Adrenal gland (tissue), 19 donors: ENCODE data around the gene E2F6. TPM values are rescaled to one million over a fixed set of nuclear protein-coding genes. Genes with fewer than 3 reads are reported as not detected.

Source experiments
- DNase-seq, 7 donors: peaks; one replicate each; pipeline ENCODE4 v3.0.0-alpha.2; 2019 to 2020
- H3K27ac ChIP-seq, 5 donors: fragments of 200-600 bp; sonication (generic) in 4 of 5; 1 replicate in 3 of 5; 2 replicates in 2 of 5; pipeline versions ENCODE4 v1.5.1 to v1.8.0; 2016 to 2020; ENCODE audit warnings: mild to moderate bottlenecking in 1 of 5
- H3K27me3 ChIP-seq: fragments of 200-600 bp; 2 replicates; pipeline ENCODE4 v1.8.0; 2021
- H3K36me3 ChIP-seq, 2 donors: fragments of 200-600 bp; replicated peaks in 1 of 2; 1 replicate in 1 of 2; 2 replicates in 1 of 2; pipeline versions ENCODE4 v1.5.1 to v1.8.0; 2018 to 2022
- H3K4me1 ChIP-seq, 2 donors: fragments of 200-600 bp; replicated peaks in 1 of 2; 1 replicate in 1 of 2; 2 replicates in 1 of 2; pipeline versions ENCODE4 v1.5.1 to v1.8.0; 2018 to 2021
- H3K4me3 ChIP-seq, 4 donors: fragments of 200-600 bp; sonication (generic) in 3 of 4; one replicate each; pipeline ENCODE4 v1.5.1; 2016 to 2018
- H3K9me3 ChIP-seq, 3 donors: fragments of 200-600 bp; sonication (generic) in 1 of 3; replicated peaks in 1 of 3; 1 replicate in 2 of 3; 2 replicates in 1 of 3; pipeline versions ENCODE4 v1.5.1 to v1.8.0; 2016 to 2021
- CTCF ChIP-seq, 6 experiments: fragments of 450-650 bp in 4 of 6; fragments of 200-600 bp in 2 of 6; sonication (generic) in 1 of 6; IDR thresholded peaks; 1 replicate in 5 of 6; 2 replicates in 1 of 6; pipeline versions ENCODE4 v1.5.1 to v1.8.0; 2016 to 2021; ENCODE audit warnings: antibody characterized with exemption in 6 of 6, mild to moderate bottlenecking in 2 of 6, moderate library complexity in 1 of 6
- POLR2A ChIP-seq, 2 donors: fragments of 450-650 bp; IDR thresholded peaks; one replicate each; pipeline ENCODE4 v1.6.1; 2017; ENCODE audit warnings: antibody characterized with exemption in 2 of 2, mild to moderate bottlenecking in 2 of 2, moderate library complexity in 1 of 2
- WGBS, 4 donors: extraction: QIAGEN DNeasy Blood & Tissue Kit in 2 of 4; methylation state at CpG; one replicate each; pipeline versions ENCODE4 v1.1.5 to v1.1.7; 2013 to 2017; 5-methylcytosine and 5-hydroxymethylcytosine counted together
- intact Hi-C, 2 donors: fragments of 100-400 bp; cut with DNase I; formaldehyde crosslinking; loops; one replicate each; pipeline versions ENCODE4 v1.14.1 to v1.15.0; 2022 to 2023
- long read RNA-seq, 10 donors: library from polyadenylated mRNA in 3 of 10; unstranded in 2 of 10; stranded (forward) in 1 of 10; transcript quantifications; one replicate each; pipeline ENCODE4 v2.0.0 and lab custom pipeline, GENCODE V29; 2021 to 2026
- polyA plus RNA-seq, 3 donors: library from polyadenylated mRNA; stranded (reverse); fragments of 200-250 nt in 2 of 3; fragments of 350-450 nt in 1 of 3; fragmentation: Illumina TruSeq in 1 of 3; extraction: RNeasy Lipid Tissue Mini Kit (QIAGEN cat#74804) in 1 of 3; gene quantifications; one replicate each; pipeline ENCODE4 v1.2.3, GENCODE V29; 2013 to 2014
- total RNA-seq, 9 donors: library from RNA; depleted of rRNA in 4 of 9; stranded (reverse); fragments of >200 nt in 4 of 9; fragments of 120-200 nt in 1 of 9; fragmentation: NEBNext Ultra II Directional in 1 of 9; extraction: Animal tissue kit (Norgen Biotek cat#: 25700) in 1 of 9; gene quantifications; one replicate each; pipeline versions ENCODE4 v1.1.0 to v1.2.4, GENCODE V29; 2013 to 2023
- donor health status: healthy with polysubstance abuse.
- donor health status: Bipolar disorder and iron deficiency.
- donor health status: DM: yes; HTN: yes; CAD: no.
- donor health status: DM: no; HTN: no; CAD: no.
- donor health status: DM: no; HTN: no; CAD: no.
- donor health status: DM: yes; HTN: yes; CAD: no.

The E2F6 gene
- total RNA-seq (10 to 100 TPM in 7 of 9 donors, 1 to 10 TPM in 2; 9.2 to 38.8 (median 13.4) TPM), polyA plus RNA-seq (10 to 100 TPM in 2 of 3 donors, 1 to 10 TPM in 1; 8.0 to 16.6 (median 11.4) TPM)
- long read RNA-seq, donor 1, transcript E2F6-202 (7 exons, 3,218 nt) = major isoform, 8 of 15 reads
- long read RNA-seq, donor 1, partial matches to known transcripts = 0 of 15 reads
- long read RNA-seq, donor 1, other reads (novel, unspliced or antisense) = 0 of 15 reads
- long read RNA-seq, donor 2, transcript E2F6-202 (7 exons, 3,218 nt) = major isoform, 6 of 12 reads
- long read RNA-seq, donor 2, partial matches to known transcripts = 0 of 12 reads
- long read RNA-seq, donor 2, other reads (novel, unspliced or antisense) = 0 of 12 reads
- long read RNA-seq, donor 3, transcript E2F6-202 (7 exons, 3,218 nt) = major isoform, 8 of 9 reads
- long read RNA-seq, donor 3, partial matches to known transcripts = 0 of 9 reads
- long read RNA-seq, donor 3, other reads (novel, unspliced or antisense) = 0 of 9 reads
- long read RNA-seq, donor 4, partial matches to known transcripts = 0 of 6 reads
- long read RNA-seq, donor 4, other reads (novel, unspliced or antisense) = 0 of 6 reads
- long read RNA-seq, donor 5, transcript E2F6-212 (6 exons, 3,191 nt) = minor isoform, 6 of 25 reads
- long read RNA-seq, donor 5, transcript E2F6-202 (7 exons, 3,218 nt) = major isoform, 12 of 25 reads
- long read RNA-seq, donor 5, partial matches to known transcripts = 2 of 25 reads
- long read RNA-seq, donor 5, other reads (novel, unspliced or antisense) = 1 of 25 reads
- long read RNA-seq, donor 6, partial matches to known transcripts = 1 of 1 reads
- long read RNA-seq, donor 6, other reads (novel, unspliced or antisense) = 0 of 1 reads
- long read RNA-seq, donor 7, partial matches to known transcripts = 0 of 5 reads
- long read RNA-seq, donor 7, other reads (novel, unspliced or antisense) = 0 of 5 reads
- long read RNA-seq, donor 8, transcript E2F6-202 (7 exons, 3,218 nt) = major isoform, 10 of 18 reads
- long read RNA-seq, donor 8, partial matches to known transcripts = 0 of 18 reads
- long read RNA-seq, donor 8, other reads (novel, unspliced or antisense) = 0 of 18 reads
- long read RNA-seq, donor 9, partial matches to known transcripts = 0 of 6 reads
- long read RNA-seq, donor 9, other reads (novel, unspliced or antisense) = 0 of 6 reads
- long read RNA-seq, donor 10, partial matches to known transcripts = 0 of 3 reads
- long read RNA-seq, donor 10, other reads (novel, unspliced or antisense) = 0 of 3 reads

GRCh38 chr2:11465485-11466306 is at the start of gene E2F6:
E2F6 (minus strand) TSS chr2:11466161; CDS start chr2:11465879, 282 bp downstream.
- WGBS, 4 donors = 0 to 1% (median 1%) methylated on average over 30 to 82 of the region's 86 CpGs
- peak within 1 kb of the TSS in 2 of 4 donors; percentile 76 to 79 for H3K4me3 ChIP-seq
- intact Hi-C loops = no loop called here
- peak; percentile 93 to 96 (median 95) for DNase-seq
- TF ChIP-seq CTCF (IDR thresholded peaks at IDR 0.05) (peak in 2 of 6 experiments; percentile 20 to 44), POLR2A (IDR thresholded peaks at IDR 0.05) (peak; percentile 77 to 96)
- H3K27ac ChIP-seq = peak within 1 kb of the TSS; percentile 0 to 96 (median 88)
- H3K9me3 ChIP-seq = no peaks in the 10 kb centered on the region
- peaks cover 0 to 32% of the 10 kb centered on the region in 2 donors for H3K4me1 ChIP-seq
- H3K27me3 ChIP-seq = no peaks in the 10 kb centered on the region
- no peaks in the 10 kb centered on the region for H3K36me3 ChIP-seq

GRCh38 chr2:11515490-11515981 is 49.6 kb upstream of the E2F6 start:
- H3K4me1 ChIP-seq = no peaks in the 10 kb centered on the region
- no peak for DNase-seq
- H3K27me3 ChIP-seq = no peaks in the 10 kb centered on the region
- H3K9me3 ChIP-seq = no peaks in the 10 kb centered on the region
- intact Hi-C loops = no loop called here
- H3K4me3 ChIP-seq = no peak overlapping the region
- no peak overlapping the region for H3K27ac ChIP-seq
- 73 to 77% (median 75%) methylated on average over 6 of the region's 6 CpGs for WGBS, 4 donors
- no peak for TF ChIP-seq CTCF (IDR thresholded peaks at IDR 0.05)
- no peak for TF ChIP-seq POLR2A (IDR thresholded peaks at IDR 0.05)
- no peaks in the 10 kb centered on the region for H3K36me3 ChIP-seq

GRCh38 chr2:11514904-11515303 is 48.9 kb upstream of the E2F6 start:
- no peak overlapping the region for H3K4me3 ChIP-seq
- no peak for DNase-seq
- no peaks in the 10 kb centered on the region for H3K4me1 ChIP-seq
- H3K27ac ChIP-seq = no peak overlapping the region
- TF ChIP-seq CTCF (IDR thresholded peaks at IDR 0.05) (no peak), POLR2A (IDR thresholded peaks at IDR 0.05) (no peak)
- H3K27me3 ChIP-seq = no peaks in the 10 kb centered on the region
- no peaks in the 10 kb centered on the region for H3K36me3 ChIP-seq
- H3K9me3 ChIP-seq = no peaks in the 10 kb centered on the region
- WGBS, 4 donors = 78 to 95% (median 84%) methylated on average over 6 of the region's 6 CpGs
- intact Hi-C loops = no loop called here
